Measurements from ENCODE around the gene TNFAIP8. TPM values are rescaled to one million over a fixed set of nuclear protein-coding genes. Genes with fewer than 3 reads are reported as not detected.

TNFAIP8 gene
- total and polyA plus RNA-seq, 2 of the 13 experiments (the other 11 are each of a cell fraction or from before 2014, with no cell fraction given) = 6.4 to 11.2 TPM

DNA sequence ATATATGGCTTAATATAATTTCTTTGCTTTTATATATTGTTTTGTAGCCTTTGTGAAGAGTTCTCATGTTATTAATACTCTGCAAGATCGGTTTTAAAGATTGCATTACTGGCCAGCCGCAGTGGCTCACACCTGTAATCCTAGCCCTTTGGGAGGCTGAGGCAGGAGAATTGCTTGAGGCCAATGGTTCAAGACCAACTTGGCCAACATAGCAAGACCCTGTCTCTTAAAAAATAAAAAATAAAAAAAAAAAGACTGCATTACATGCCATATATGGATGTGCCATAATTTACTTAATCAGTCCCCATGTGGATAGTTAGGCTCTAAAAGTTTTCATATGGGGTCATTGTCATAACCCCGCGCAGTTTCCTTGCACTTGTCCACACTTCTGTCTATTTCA lies 31.0 kb upstream of the TNFAIP8 start (continued):
- TF ChIP-seq, protein P1, sequence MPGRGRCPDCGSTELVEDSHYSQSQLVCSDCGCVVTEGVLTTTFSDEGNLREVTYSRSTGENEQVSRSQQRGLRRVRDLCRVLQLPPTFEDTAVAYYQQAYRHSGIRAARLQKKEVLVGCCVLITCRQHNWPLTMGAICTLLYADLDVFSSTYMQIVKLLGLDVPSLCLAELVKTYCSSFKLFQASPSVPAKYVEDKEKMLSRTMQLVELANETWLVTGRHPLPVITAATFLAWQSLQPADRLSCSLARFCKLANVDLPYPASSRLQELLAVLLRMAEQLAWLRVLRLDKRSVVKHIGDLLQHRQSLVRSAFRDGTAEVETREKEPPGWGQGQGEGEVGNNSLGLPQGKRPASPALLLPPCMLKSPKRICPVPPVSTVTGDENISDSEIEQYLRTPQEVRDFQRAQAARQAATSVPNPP (CRISPR knock-in tag; IDR thresholded peaks at IDR 0.05) = no peak
- TF ChIP-seq KLF16 (CRISPR knock-in tag; IDR thresholded peaks at IDR 0.05) = no peak

DNA sequence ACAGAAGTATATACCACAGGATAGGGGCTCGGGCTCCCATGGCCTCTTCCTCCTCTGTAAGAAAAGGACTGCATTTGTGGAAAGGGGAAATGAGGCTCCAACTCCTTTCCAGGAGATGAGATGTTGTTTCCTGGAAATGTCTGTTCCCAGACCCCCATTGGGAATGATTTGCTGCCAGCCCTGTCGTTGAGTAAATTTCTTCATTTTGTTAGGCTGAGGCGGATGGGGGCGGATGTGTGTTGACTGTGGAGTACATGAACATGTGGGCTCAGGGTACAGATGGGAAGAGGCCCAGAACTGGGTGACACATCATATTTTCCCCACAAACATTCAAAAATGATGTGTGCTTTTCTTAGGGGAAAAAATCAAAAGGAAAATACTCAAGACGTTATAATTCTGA lies 28.8 kb upstream of the TNFAIP8 start:
- 95% methylated on average over 5 of the region's 5 CpGs for WGBS (ENCODE audit: low lambda C conversion rate)
- intact Hi-C loops (cut with micrococcal nuclease; ENCODE audit: unreplicated experiment) (no loop called here), in situ Hi-C loops (cut with HindIII; ENCODE audit: extremely low pct_ligation_motif_present, low pct_unique_long_range_greater_than_20kb) (no loop called here)
- no peak overlapping the region for H3K9ac ChIP-seq (ENCODE audit: insufficient read depth, low read depth, low read length)
- no peaks in the 10 kb centered on the region for H3K27me3 ChIP-seq (ENCODE audit: control insufficient read depth in 1 of 2, insufficient read depth in 2 of 2, low read length in 2 of 2)
- H3K27ac ChIP-seq (ENCODE audit: extremely low read length, insufficient read depth, low read length) = no peak overlapping the region
- no peak overlapping the region for H3K4me3 ChIP-seq (replicated peaks in 1 of 3; ENCODE audit: insufficient read depth in 1 of 3, low read depth in 2 of 3, low read length in 3 of 3)
- H2AFZ ChIP-seq (ENCODE audit: low read length) = no peak overlapping the region
- no peaks in the 10 kb centered on the region for H3K36me3 ChIP-seq (replicated peaks in 1 of 2; ENCODE audit: control insufficient read depth in 1 of 2, insufficient read depth in 2 of 2, low read length in 2 of 2)
- ATAC-seq (no peak), DNase-seq (ENCODE audit: low spot score) (no peak), FAIRE-seq (no peak)
- ChIA-PET POLR2A (no interaction called here), CTCF (ENCODE audit: low intra/inter-chr PET ratio, low total read pairs) (no interaction called here)
- H4K20me1 ChIP-seq (ENCODE audit: insufficient read depth, low read length) = no peaks in the 10 kb centered on the region
- no peaks in the 10 kb centered on the region for H3K9me3 ChIP-seq (ENCODE audit: low read length)
- no peak overlapping the region for H3K4me2 ChIP-seq (ENCODE audit: low read depth, low read length)
- BruUV-seq (replicated peaks) = no TSS peak
- no peaks in the 10 kb centered on the region for H3K79me2 ChIP-seq (ENCODE audit: insufficient read depth, low read length)
- H3K4me1 ChIP-seq (ENCODE audit: insufficient read depth, low read length) = peaks cover 19% of the 10 kb centered on the region
- TF ChIP-seq, protein P2, sequence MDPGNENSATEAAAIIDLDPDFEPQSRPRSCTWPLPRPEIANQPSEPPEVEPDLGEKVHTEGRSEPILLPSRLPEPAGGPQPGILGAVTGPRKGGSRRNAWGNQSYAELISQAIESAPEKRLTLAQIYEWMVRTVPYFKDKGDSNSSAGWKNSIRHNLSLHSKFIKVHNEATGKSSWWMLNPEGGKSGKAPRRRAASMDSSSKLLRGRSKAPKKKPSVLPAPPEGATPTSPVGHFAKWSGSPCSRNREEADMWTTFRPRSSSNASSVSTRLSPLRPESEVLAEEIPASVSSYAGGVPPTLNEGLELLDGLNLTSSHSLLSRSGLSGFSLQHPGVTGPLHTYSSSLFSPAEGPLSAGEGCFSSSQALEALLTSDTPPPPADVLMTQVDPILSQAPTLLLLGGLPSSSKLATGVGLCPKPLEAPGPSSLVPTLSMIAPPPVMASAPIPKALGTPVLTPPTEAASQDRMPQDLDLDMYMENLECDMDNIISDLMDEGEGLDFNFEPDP (CRISPR knock-in tag; conservative IDR thresholded peaks at IDR 0.05) = no peak
- TF ChIP-seq MAF1 (CRISPR knock-in tag; IDR thresholded peaks at IDR 0.05; ENCODE audit: borderline replicate concordance) (no peak), ZNF496 (CRISPR knock-in tag; IDR thresholded peaks at IDR 0.05; ENCODE audit: insufficient replicate concordance) (no peak), ZNF609 (CRISPR knock-in tag; IDR thresholded peaks at IDR 0.05; ENCODE audit: borderline replicate concordance) (no peak)
- TF ChIP-seq, protein P3, sequence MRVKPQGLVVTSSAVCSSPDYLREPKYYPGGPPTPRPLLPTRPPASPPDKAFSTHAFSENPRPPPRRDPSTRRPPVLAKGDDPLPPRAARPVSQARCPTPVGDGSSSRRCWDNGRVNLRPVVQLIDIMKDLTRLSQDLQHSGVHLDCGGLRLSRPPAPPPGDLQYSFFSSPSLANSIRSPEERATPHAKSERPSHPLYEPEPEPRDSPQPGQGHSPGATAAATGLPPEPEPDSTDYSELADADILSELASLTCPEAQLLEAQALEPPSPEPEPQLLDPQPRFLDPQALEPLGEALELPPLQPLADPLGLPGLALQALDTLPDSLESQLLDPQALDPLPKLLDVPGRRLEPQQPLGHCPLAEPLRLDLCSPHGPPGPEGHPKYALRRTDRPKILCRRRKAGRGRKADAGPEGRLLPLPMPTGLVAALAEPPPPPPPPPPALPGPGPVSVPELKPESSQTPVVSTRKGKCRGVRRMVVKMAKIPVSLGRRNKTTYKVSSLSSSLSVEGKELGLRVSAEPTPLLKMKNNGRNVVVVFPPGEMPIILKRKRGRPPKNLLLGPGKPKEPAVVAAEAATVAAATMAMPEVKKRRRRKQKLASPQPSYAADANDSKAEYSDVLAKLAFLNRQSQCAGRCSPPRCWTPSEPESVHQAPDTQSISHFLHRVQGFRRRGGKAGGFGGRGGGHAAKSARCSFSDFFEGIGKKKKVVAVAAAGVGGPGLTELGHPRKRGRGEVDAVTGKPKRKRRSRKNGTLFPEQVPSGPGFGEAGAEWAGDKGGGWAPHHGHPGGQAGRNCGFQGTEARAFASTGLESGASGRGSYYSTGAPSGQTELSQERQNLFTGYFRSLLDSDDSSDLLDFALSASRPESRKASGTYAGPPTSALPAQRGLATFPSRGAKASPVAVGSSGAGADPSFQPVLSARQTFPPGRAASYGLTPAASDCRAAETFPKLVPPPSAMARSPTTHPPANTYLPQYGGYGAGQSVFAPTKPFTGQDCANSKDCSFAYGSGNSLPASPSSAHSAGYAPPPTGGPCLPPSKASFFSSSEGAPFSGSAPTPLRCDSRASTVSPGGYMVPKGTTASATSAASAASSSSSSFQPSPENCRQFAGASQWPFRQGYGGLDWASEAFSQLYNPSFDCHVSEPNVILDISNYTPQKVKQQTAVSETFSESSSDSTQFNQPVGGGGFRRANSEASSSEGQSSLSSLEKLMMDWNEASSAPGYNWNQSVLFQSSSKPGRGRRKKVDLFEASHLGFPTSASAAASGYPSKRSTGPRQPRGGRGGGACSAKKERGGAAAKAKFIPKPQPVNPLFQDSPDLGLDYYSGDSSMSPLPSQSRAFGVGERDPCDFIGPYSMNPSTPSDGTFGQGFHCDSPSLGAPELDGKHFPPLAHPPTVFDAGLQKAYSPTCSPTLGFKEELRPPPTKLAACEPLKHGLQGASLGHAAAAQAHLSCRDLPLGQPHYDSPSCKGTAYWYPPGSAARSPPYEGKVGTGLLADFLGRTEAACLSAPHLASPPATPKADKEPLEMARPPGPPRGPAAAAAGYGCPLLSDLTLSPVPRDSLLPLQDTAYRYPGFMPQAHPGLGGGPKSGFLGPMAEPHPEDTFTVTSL (CRISPR knock-in tag; IDR thresholded peaks at IDR 0.05; ENCODE audit: borderline replicate concordance) = no peak

Data from HepG2 (cell line).